HEK293 (cell line): ENCODE results near the gene CRYBA2.

ENCODE experiments used
- TF ChIP-seq, protein P1 (sequence below): fragments of 450-650 bp; formaldehyde crosslinking; IDR thresholded peaks from 2 replicates; pipeline ENCODE4 v1.5.0; 2017; ENCODE audit warnings: missing biosample characterization, missing genetic modification characterization, borderline replicate concordance
- TF ChIP-seq, protein P2 (sequence below): fragments of 450-650 bp; formaldehyde crosslinking; IDR thresholded peaks from 2 replicates; pipeline ENCODE4 v1.5.1; 2016; ENCODE audit warnings: missing biosample characterization, missing genetic modification characterization

DNA sequence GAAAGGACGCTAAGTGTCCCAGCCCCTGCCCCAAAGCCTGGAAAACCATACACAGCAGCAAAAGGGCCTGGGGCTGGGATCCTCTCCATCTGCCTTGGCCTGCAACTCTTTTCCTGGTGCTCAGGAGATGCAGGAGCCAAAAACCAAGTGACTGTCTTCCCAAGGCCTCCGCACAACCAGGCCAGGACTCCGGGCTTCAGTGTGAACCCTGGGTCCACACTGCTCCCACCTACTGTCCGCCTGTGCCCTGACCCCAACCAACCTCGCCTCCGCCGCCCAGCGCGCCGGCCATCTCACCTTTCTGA lies 9.3 kb downstream of the CRYBA2 start:
- TF ChIP-seq, protein P1, sequence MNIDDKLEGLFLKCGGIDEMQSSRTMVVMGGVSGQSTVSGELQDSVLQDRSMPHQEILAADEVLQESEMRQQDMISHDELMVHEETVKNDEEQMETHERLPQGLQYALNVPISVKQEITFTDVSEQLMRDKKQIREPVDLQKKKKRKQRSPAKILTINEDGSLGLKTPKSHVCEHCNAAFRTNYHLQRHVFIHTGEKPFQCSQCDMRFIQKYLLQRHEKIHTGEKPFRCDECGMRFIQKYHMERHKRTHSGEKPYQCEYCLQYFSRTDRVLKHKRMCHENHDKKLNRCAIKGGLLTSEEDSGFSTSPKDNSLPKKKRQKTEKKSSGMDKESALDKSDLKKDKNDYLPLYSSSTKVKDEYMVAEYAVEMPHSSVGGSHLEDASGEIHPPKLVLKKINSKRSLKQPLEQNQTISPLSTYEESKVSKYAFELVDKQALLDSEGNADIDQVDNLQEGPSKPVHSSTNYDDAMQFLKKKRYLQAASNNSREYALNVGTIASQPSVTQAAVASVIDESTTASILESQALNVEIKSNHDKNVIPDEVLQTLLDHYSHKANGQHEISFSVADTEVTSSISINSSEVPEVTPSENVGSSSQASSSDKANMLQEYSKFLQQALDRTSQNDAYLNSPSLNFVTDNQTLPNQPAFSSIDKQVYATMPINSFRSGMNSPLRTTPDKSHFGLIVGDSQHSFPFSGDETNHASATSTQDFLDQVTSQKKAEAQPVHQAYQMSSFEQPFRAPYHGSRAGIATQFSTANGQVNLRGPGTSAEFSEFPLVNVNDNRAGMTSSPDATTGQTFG (tag by site-specific recombination) = no peak
- TF ChIP-seq, protein P2, sequence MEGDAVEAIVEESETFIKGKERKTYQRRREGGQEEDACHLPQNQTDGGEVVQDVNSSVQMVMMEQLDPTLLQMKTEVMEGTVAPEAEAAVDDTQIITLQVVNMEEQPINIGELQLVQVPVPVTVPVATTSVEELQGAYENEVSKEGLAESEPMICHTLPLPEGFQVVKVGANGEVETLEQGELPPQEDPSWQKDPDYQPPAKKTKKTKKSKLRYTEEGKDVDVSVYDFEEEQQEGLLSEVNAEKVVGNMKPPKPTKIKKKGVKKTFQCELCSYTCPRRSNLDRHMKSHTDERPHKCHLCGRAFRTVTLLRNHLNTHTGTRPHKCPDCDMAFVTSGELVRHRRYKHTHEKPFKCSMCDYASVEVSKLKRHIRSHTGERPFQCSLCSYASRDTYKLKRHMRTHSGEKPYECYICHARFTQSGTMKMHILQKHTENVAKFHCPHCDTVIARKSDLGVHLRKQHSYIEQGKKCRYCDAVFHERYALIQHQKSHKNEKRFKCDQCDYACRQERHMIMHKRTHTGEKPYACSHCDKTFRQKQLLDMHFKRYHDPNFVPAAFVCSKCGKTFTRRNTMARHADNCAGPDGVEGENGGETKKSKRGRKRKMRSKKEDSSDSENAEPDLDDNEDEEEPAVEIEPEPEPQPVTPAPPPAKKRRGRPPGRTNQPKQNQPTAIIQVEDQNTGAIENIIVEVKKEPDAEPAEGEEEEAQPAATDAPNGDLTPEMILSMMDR (tag by site-specific recombination) = no peak
